Stimulated activated CD4-positive, alpha-beta T cell treated with anti-CD3 and anti-CD28 coated beads, Interleukin-15, amount 100 ng/mL, for 48 hours (primary cell): Measurements from ENCODE around the gene NOSIP.

ENCODE experiments used
- DNase-seq, 2 donors: peaks; one replicate each; pipeline ENCODE4 v3.0.0-alpha.2; 2020; ENCODE audit warnings: low read depth in 2 of 2

Gene NOSIP

DNA sequence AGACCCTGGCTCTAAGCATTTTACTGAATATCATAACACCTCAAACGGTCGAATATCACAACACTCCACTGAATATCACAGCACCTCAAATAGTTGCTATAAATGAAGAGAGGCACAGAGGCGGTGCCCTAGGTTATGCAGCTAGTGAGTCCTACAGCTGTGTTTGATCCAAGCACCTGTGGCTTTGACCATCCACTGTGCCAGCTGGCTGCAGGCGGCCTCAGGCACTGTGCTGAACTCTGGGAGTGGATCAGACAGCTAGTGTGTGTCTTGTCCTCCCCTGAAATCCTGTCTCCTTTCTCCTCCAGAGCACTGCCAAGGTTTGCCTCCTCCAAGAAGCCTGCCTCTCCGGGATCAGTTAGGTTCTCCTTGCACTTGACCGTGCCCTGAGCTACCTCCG lies 7.3 kb downstream of the NOSIP start:
- DNase-seq = no peak

DNA sequence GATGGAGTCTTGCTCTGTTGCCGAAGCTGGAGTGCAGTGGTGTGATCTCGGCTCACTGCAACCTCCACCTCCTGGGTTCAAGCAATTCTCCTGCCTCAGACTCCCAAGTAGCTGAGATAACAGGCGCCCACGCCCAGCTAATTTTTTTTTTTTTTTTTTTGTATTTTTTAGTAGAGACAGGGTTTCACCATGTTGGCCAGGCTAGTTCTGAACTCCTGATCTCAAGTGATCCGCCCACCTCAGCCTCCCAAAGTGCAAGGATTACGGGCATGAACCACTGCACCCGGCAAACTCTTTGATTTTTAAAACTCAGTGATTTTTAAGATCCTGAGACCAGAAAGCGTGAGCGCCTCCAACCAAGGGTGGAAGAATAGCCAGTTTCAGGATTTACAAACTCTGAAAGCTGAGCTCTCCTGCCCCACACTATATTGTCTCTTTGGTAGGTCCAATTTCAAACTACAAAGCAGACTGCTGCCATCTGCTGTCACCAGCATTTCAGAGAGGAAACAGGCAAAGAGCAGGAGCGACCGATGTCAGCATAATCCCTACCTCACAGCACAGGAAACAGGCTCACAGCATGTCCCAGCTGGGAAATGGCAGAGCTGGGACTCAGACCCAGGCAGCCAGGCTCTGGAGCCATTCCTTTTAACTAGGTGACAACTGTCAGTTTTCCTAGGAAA lies 9.2 kb downstream of the NOSIP start:
- no peak for DNase-seq

DNA sequence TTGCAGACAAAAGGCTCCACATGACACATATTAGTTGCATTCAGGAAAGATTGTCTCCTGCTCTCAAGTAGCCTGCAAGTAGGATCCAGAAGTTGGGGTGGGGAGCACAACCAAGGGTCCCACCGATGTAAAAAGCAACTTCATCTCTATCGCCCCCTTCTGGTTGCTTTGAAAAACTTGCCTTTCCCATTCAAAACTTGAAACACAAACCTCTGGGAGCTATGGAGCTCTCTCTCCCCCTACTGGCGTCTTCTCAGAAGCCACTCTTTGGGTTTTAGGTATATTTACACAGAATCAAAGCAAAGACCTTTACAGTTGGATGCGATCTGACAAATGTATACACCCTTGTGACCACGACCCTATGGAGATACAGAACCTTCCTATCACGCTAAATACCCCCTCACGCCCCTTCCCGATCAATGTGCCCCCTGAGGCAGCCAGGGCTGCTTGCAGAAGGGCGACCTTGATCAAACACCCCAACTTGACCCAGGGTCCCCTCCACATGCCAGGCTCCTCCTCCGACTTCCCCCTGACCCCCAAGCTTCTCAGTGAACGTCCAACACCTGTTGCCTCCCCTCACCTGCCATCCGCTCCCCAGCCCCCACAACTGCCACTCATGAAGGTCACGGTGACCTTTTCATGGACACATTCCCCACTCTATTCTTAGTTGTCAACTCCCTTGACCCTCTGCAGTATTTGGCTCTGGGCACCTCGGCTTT lies 10.1 kb downstream of the NOSIP start:
- DNase-seq = no peak

DNA sequence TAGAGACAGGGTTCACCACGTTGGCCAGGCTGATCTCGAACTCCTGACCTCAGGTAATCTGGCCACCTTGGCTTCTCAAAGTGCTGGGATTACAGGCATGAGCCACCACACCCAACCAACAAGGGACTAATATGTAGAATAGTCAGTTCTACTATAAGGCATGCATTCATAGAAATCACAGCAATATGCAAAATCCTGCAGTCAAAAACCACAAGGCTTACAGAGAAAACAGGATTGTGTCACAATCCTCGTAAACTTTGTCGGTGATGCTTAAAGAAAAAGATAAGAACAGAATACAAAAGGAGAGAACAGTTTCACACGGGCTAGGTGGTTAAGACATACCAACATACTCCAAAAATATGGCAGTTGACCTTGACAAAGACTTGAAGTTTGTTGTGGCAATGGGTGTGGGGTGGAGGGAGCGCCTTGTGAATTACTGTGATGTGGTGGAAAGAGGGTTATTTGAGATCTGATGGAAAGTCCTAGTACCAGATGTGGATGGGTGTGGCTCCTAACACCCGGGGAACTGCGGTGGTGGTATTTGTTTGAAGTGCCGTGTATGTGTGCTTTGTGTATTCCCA lies 12.4 kb downstream of the NOSIP start:
- no peak for DNase-seq

DNA sequence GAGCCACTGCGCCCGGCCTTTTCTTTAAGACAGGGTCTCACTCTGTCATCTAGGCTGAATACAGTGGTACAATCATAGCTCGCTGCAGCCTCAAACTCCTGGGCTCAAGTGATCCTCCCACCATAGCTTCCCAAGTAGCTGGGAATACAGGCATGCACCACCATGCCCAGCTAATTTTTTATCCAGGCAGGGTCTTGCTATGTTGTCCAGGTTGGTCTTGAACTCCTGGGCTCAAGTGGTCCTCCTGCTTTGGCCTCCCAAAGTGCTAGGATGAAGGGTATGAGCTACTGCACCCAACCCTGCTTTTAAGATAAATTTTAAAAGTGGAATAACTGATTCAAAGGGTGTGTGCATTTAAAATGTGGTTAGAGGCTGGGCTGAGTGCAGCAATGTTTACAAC lies 14.1 kb downstream of the NOSIP start:
- no peak for DNase-seq

DNA sequence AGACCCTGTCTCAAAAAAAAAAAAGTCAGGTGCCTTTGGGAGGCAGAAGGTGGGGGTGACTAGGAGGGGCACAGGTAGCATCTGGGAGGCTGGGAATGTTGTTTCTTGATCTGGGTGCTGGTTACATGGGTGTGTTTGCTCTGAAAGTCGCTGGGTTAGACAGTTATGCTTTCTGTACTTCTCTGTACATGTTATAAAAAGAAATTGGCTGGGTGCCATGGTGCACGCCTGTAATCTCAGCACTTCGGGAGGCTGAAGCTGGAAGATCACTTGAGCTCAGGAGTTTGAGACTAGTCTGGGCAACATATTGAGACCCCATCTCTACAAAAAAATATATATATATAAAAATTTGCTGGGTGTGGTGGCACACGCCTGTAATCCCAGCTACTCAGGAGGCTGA lies 15.1 kb downstream of the NOSIP start:
- DNase-seq = no peak

DNA sequence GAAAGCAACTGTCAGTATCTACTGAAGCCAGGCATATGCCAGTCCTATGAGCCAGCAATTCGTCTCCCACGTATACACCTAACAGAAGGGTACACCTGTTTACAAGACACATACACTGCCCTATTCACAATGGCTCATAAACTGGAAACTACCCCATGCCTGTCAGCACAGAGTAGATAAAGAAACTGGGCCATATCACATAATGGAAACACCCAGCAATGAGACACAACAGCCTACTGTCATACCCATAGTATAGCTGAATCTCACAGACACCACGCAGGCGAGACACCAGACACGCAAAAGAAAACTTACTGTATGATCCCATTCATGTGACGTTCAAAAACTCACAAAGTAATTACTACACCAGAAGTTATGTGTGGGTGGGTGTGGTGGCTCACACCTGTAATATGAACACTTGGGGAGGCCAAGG lies 15.7 kb downstream of the NOSIP start:
- no peak for DNase-seq

DNA sequence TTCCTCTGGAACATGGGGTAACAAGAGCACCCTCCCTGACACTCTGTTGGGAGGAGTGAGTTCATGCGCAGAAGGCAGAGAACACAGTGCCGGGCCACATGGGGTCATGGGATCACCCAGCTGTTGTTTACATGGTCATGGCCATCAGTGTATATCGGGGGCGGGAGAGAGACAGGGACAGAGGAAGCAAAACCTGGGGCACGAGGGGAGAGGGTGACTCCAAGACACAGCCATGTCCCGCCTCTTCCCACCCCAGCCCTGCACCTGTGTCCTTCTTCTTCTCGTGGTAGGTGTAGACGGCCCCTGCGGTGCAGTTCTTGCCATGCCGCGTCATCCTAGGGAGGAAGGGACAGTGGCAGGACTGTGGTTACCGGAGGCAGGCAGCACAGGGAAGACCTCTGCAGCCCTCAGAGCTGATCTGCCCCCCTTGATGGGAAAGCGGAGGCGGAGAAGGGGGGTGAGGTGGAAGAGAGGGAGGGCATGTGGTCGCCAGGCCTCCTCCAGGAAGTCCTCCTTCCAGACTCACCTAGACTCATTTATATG lies 19.9 kb downstream of the NOSIP start:
- DNase-seq = no peak

DNA sequence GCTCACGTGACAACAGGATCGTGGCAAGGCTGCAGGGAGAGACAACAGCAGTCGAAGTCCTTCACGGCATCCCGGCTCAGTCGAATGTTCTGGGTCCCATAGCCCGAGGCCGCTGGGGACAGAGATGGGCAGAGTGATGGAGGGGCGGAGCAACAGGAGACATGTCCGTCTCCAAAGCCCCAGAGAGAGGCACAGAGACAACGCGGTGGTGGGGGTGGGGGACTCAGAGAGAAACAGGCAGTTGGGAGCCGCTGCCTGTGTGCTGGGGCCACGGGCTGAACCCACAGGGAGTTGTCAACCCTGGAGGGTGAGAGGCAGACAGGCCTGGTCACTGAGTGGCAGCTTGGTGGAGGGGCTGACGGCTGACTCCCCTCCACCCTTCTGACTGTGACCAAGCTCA lies 20.4 kb downstream of the NOSIP start:
- DNase-seq = no peak

DNA sequence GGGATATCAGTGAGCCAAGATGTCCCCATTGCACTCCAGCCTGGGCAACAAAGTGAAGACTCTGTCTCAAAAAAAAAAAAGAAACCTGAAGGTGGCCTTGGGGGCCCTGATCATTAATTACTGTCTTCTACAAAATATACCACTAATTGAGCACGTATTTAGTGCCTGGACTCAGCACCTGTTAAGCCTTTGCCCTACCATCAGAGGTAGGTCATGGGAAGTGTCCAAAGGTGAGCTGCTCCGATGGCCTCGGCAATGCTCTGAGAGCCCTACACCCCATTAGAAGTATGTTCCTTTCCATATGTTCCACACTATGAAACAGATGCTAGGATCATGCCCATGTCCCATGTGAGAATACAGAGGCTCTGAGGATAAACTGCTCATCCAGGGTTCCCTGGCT lies 20.9 kb downstream of the NOSIP start:
- no peak for DNase-seq

DNA sequence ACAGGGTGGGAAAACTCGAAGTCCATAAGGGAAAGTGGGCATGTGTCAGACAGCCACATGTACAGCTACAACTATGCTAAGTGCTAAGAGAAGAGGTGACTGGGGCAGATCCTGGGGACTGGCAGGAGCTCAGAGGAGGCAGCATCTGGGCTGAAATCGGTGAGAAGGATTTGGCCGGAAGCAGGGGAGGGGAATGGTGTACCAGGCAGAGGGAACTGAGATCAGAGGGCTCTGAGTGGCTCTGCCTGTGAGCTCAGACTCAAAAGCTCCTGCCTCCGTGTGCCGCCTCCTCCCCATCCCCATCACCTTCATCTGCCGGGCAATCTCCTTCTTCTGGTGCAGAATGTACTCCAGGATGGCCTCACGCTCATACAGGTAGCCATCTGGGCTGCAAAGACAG lies 21.8 kb downstream of the NOSIP start:
- no peak for DNase-seq

DNA sequence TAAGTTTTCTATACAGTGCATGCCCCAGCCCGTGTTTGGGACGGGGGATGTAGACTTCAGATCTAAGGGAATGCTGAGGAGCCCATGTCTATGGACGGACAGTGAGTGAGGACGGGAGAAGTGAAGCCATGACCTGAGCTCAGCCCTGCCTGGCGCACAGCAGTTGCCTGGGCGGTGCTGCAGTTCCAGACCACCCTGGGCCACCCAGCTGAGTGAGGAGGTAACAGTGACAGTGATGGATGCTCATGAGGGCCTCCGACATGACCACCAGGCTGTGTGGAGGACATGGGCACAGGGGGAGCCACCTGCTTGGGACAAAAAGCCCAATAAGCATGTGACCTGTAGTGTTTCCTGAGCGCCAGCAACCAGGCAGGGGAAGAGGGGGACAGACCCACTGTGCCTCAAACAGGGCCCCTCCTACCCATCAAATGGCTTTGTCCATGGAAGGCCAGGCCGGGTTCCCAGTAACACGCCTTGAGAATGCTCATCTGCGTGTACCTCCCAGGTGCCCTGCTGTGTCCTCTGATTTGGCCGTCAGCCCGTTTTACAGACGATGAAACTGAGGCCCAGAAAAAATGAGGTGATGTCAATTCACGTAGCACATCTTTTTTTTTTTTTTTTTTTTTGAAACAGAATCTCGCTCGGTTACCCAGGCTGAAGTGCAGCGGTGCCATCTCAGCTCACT lies 22.6 kb downstream of the NOSIP start:
- DNase-seq = no peak

DNA sequence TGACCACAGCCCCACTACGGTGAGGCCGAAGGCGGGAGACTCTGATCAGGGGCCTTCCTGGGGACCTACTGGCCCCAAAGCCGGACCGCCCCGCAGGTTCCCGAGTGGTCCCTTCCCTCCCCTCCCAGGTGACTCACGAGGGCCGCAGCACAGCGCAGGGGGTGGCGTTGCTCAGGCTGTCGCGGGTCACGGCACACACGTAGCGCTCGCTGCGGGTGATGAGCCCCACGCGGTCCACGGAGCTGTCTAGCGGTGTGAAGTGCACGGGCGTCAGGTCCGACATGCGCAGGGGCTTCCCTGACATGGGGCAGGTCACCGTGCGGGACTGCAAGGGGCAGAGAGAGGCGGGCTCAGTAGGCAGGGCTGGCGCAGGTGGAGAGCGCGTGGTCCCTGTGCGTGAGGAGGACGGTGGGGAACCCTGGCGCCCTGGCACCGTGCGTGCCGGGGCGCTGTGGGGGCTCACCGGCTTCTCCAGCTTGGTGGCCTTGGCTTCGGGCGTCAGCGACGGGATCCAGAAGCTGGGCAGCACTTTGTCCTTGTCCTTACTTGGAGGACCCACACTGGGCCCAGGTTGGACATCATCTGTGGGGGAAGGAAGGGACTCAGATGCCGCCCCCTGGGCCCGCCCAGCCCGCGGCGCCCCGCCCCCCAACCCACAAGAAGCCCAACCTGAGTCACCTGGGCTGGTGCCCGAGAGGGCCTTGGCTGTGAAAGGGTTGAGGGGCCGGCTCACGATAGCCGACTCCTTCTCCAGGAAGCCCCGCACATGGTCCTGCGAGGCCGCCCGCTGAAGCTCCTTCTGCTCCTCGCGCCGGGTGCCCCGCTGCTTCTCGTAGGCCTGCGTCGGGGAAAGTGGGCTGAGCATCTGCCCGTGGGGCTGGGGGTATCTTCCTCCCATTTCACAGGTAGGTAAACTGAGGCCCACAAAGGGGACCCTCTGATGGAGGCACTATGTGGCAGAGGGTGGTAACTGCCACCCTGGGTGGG lies 23.7 kb downstream of the NOSIP start:
- no peak for DNase-seq

DNA sequence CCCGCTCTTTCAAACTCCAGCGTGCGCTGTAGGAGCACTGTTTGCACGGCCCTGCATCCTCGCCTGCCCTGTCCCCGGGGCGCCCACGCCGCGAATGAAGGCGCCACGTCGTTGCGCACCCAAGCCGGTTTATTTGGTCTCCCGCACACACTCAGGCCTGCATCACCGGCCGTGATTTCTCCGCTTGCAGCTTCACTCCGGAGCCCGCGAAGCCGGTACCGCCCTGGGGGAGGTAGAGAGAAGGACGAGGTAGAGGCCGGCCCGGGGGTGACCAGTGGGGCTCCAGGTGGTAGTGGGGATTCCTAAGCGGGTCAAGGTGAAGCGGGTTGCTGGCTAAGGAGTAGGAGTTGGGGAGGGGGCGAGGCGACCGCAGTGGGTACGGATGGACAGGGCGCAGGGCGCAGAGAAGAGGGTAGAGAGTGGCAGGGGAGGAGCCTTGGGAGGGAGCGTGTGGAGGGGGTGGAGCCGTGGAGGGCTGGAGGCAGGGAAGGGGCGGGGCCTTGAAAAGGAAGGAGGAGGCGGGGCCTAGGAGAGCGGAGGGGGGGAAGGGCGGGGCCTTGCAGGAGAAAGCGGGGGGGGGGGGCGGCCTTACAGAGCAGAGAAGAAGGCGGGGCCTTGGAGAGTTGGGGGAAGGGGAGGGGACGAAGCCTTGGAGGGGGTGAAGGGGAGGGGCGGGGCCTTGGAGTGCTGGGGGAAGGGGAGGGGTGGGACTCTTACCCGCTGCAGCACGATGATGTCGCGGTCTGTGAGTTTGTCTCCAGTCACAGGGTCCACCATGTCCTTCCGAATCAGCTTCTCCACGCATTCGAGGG lies 24.6 kb downstream of the NOSIP start:
- DNase-seq = peak; percentile 67 to 82

DNA sequence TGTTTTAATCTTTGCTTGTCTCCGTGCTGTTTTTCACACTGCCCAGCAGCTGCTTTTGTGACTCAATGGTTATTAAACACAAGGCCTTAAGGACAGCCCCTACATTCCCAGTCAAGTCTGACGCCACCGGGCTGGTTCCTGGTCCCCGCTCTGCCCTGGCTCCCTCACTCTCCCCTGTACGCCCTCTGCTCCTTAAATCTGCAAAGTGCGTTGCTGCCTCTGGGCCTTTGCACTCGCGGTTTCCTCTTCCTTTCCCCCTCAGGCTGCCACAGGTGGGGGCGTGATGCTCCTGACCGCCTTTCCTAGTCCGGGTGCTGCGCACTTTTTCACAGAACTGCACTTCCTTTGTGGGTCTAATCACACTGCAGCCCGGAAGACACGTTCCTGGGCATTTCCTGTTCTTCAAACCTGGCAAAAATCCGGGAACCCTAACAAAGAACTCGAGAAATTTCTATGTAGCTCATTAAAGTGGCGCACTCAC lies 25.6 kb downstream of the NOSIP start:
- DNase-seq = no peak

DNA sequence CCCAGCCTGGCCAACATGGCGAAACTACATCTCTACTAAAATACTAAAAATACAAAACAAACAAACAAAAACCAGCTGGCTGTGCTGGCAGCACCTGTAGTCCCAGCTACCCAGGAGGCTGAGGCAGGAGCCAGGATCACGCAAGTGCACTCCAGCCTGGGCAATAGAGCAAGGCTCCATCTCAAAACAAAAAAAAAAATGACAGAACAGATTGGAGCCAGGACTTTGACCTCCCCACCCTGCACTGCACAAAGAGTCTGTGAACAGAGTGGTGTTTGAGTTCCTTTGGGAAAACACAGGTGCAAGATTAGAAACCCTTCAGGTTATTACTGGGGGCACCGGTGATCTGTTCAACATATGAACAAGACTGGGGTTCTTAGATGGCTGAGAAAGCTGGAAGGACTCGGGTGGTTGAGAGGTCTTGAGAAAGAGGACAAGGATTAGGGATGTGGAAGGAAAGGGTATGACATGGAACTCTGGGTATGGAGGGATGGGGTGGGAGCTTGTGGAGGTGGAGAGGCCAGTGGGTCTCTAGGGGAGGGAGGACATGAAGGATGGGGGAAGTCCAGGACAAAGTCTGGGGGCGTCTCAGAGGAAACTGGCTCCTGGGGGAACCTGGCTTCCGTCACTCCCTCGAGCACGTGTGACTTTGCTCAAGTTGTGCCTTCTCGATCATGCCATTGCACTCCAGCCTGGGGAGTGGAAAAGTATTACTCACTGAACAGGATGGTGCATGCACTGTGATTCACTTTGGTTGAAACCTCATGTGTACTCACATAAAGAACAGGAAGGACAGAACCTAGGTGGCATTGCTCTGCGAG lies 26.7 kb downstream of the NOSIP start:
- peak in 1 of 2 donors; percentile 50 for DNase-seq

DNA sequence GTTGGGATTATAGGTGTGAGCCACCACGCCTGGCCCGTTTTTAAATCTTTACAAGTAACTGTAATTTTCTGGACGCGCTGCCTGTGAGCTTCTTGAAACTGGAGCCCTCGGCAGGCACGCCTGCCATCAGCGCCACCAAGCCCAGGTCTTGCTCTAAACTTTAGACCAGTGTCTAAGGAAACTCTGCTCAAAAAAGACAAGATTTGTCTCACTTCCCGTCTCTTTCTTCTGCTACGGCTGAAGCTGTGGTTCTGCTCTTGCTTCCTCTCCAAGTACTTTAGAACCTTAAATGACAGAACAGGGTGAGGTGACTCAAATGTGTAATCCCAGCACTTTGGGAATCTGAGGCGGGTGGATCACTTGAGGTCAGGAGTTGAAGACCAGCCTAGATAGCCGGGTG lies 27.6 kb downstream of the NOSIP start:
- DNase-seq = no peak

DNA sequence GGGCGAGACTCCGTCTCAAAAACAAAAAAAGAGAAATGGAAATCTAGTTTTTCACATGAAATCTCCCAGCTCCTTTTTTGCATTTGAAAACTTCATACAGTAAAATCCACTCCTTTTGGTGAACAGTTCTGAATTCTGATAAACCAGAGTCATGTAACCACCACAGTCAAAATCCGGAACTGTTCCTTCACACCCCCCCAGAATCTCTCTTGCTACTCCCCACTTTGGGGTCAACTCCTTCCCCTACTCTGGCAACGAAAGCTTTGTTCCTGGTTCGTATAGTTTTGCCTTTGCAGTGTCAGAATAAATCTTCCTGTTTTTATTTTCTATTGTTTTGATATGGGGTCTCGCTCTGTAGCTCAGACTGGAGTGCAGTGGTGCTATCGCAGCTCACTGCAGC lies 28.8 kb downstream of the NOSIP start:
- no peak for DNase-seq

DNA sequence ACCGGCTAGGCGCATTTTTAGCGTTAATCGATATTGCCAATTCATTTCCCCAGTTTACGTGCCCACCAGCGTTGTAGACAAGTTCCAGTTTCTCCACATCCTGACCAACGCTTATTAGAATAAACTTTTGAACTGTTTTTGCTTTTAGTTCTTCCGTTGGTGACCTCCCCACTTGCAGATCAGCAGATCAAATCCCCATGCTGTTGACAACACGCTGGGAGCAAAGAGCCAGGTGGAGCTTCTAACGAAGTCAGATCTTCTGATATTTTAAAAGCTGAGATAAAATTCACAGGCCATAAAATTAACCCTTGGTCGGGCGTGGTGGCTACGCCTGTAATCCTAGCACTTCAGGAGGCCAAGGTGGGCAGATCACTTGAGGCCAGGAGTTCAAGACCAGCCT lies 31.3 kb downstream of the NOSIP start:
- no peak for DNase-seq
